ENCODE data around the gene HSD17B2.

- no peak for TF ChIP-seq GABPA (IDR thresholded peaks at IDR 0.05 in 1 of 2, conservative IDR thresholded peaks at IDR 0.05 in 1 of 2)
- TF ChIP-seq CTCF (IDR thresholded peaks at IDR 0.05; ENCODE audit: low read depth, low read length, missing input control), result no peak
- no peak for TF ChIP-seq YY1 (IDR thresholded peaks at IDR 0.05)
- TF ChIP-seq MAX (IDR thresholded peaks at IDR 0.05), result no peak
- no peak for TF ChIP-seq EGR1 (IDR thresholded peaks at IDR 0.05; ENCODE audit: low read depth in 2 of 2)
- no peak for TF ChIP-seq SP1 (IDR thresholded peaks at IDR 0.05)
- TF ChIP-seq RAD21 (IDR thresholded peaks at IDR 0.05), result no peak
- TF ChIP-seq JUND (IDR thresholded peaks at IDR 0.05), result no peak
- TF ChIP-seq TAF1 (conservative IDR thresholded peaks at IDR 0.05), result no peak
- no peak for TF ChIP-seq ATF3 (IDR thresholded peaks at IDR 0.05)
- TF ChIP-seq REST (IDR thresholded peaks at IDR 0.05), result no peak
Measured at GRCh38 chr16:82063456-82064082, 28.5 kb downstream of the HSD17B2 start.
